RWPE2 (cell line): ENCODE results near the gene SRPX2.

Source experiments
- ATAC-seq: fragments of 200-7000 bp; cut with Tn5 transposase; 3 replicates; pipeline ENCODE4 v1.9.1; 2021; ENCODE audit warnings: low read depth
- DNase-seq: peaks from one replicate; pipeline ENCODE4 v3.0.0-alpha.2; 2020; ENCODE audit warnings: low spot score
- H3K27ac ChIP-seq: fragments of 450-650 bp; 2 replicates; pipeline ENCODE4 v1.5.1; 2017; ENCODE audit warnings: mild to moderate bottlenecking; ENCODE audit not compliant: poor library complexity, severe bottlenecking
- H3K27me3 ChIP-seq: fragments of 250-450 bp; sonication (Bioruptor Pico); 2 replicates; pipeline ENCODE4 v1.5.1; 2021; ENCODE audit warnings: mild to moderate bottlenecking, moderate library complexity; ENCODE audit not compliant: insufficient read depth, poor library complexity, severe bottlenecking
- H3K36me3 ChIP-seq: fragments of 250-450 bp; sonication (Bioruptor Pico); 2 replicates; pipeline ENCODE4 v1.5.1; 2020; ENCODE audit warnings: low read depth, mild to moderate bottlenecking, moderate library complexity
- H3K4me1 ChIP-seq: fragments of 250-450 bp; sonication (Bioruptor Pico); 2 replicates; pipeline ENCODE4 v1.5.1; 2021; ENCODE audit warnings: mild to moderate bottlenecking, moderate library complexity; ENCODE audit not compliant: insufficient read depth, poor library complexity, severe bottlenecking
- H3K4me3 ChIP-seq: fragments of 250-450 bp; sonication (Bioruptor Pico); 2 replicates; pipeline ENCODE4 v1.5.1; 2021; ENCODE audit warnings: mild to moderate bottlenecking, moderate library complexity; ENCODE audit not compliant: severe bottlenecking
- H3K9me3 ChIP-seq: fragments of 250-450 bp; sonication (Bioruptor Pico); 2 replicates; pipeline ENCODE4 v1.5.1; 2021; ENCODE audit warnings: mild to moderate bottlenecking, moderate library complexity; ENCODE audit not compliant: severe bottlenecking
- CTCF ChIP-seq: fragments of 450-650 bp; IDR thresholded peaks from one replicate; pipeline ENCODE4 v1.5.1; 2017; ENCODE audit warnings: mild to moderate bottlenecking, moderate library complexity; ENCODE audit not compliant: poor library complexity, severe bottlenecking

Gene SRPX2

DNA sequence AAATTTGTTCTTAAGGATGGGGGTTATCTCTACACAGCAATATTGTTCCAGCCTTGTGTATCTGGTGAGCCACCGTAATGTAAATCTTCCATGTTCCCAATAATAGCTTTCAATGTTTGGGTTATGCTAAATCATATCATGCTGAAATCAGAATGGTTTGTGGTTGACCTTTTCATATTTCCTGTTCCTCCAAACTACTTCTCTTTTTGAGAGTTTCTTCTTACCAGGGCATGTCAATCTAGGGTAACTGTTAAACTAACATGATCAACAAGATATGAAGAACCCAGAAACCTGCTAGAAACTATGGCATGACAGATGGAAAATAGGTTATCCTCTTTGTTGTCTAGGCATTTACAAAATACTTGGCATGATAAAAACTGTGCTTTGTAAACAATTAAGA lies 37.2 kb upstream of the SRPX2 start:
- no peaks in the 10 kb centered on the region for H3K4me1 ChIP-seq
- no peak overlapping the region for H3K4me3 ChIP-seq
- no peak overlapping the region for H3K27ac ChIP-seq
- H3K36me3 ChIP-seq, result no peaks in the 10 kb centered on the region
- DNase-seq (no peak), ATAC-seq (no peak)
- no peaks in the 10 kb centered on the region for H3K9me3 ChIP-seq
- H3K27me3 ChIP-seq, result no peaks in the 10 kb centered on the region
- TF ChIP-seq CTCF, result no peak

- no peaks in the 10 kb centered on the region for H3K4me1 ChIP-seq
- ATAC-seq, result no peak
- no peaks in the 10 kb centered on the region for H3K9me3 ChIP-seq
- no peak overlapping the region for H3K4me3 ChIP-seq
- DNase-seq, result no peak
- no peaks in the 10 kb centered on the region for H3K36me3 ChIP-seq
- no peak overlapping the region for H3K27ac ChIP-seq
- TF ChIP-seq CTCF, result no peak
- no peaks in the 10 kb centered on the region for H3K27me3 ChIP-seq
These were observed 34.4 kb upstream of the SRPX2 start for GRCh38 chrX:100609591-100609990.

GRCh38 chrX:100611951-100612350 lies 32.0 kb upstream of the SRPX2 start:
- no peaks in the 10 kb centered on the region for H3K36me3 ChIP-seq
- no peak overlapping the region for H3K4me3 ChIP-seq
- ATAC-seq (no peak), DNase-seq (no peak)
- H3K4me1 ChIP-seq, result no peaks in the 10 kb centered on the region
- no peak overlapping the region for H3K27ac ChIP-seq
- no peaks in the 10 kb centered on the region for H3K9me3 ChIP-seq
- TF ChIP-seq CTCF, result no peak
- no peaks in the 10 kb centered on the region for H3K27me3 ChIP-seq

- TF ChIP-seq CTCF, result peak; percentile 38
- Histone ChIP-seq H3K36me3 (no peaks in the 10 kb centered on the region), H3K4me3 (no peak overlapping the region), H3K4me1 (no peaks in the 10 kb centered on the region), H3K27me3 (no peaks in the 10 kb centered on the region), H3K9me3 (no peaks in the 10 kb centered on the region), H3K27ac (no peak overlapping the region)
- DNase-seq (no peak), ATAC-seq (peak; percentile 45; the same call in 1 of the 3 replicates)
These were observed 29.0 kb upstream of the SRPX2 start for GRCh38 chrX:100615005-100615404.

DNA sequence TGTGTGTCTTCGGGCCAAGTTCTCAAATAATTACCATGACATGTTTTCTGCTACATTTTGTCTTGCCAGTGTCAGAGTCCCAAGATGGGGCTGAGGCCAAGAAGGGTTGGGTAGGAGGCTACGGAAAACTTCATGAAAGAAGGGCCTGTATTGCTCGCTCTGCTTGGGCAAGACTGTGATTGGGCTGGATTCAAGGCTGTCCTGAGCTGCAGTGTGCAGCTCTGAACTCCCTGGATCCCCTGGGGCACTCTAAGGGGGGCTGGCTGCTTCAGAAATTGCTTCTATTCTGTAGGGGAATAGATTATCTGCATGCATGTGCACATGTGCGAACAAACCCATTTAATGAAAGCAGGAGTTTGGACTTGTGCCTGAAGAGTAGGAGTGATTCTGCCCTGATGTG lies 21.0 kb upstream of the SRPX2 start:
- Histone ChIP-seq H3K4me3 (no peak overlapping the region), H3K27ac (no peak overlapping the region), H3K36me3 (no peaks in the 10 kb centered on the region), H3K27me3 (no peaks in the 10 kb centered on the region), H3K9me3 (no peaks in the 10 kb centered on the region), H3K4me1 (no peaks in the 10 kb centered on the region)
- DNase-seq (no peak), ATAC-seq (no peak)
- TF ChIP-seq CTCF, result no peak
